Liver (tissue), 9 donors: ENCODE results near the gene CCDC138. TPM values are rescaled to one million over a fixed set of nuclear protein-coding genes. Genes with fewer than 3 reads are reported as not detected.

Source experiments
- DNase-seq: peaks from one replicate; pipeline ENCODE4 v3.0.0-alpha.2; 2017; ENCODE audit warnings: low spot score
- H3K27ac ChIP-seq, 2 donors: one replicate each; pipeline ENCODE4 v1.7.0; 2013; ENCODE audit warnings: inconsistent platforms in 2 of 2, low read length in 2 of 2, control low read depth in 1 of 2, low read depth in 1 of 2, mild to moderate bottlenecking in 1 of 2
- H3K27me3 ChIP-seq, 4 donors: one replicate each; pipeline versions ENCODE4 v1.6.1 to v1.7.0; 2013; ENCODE audit warnings: low read length in 3 of 4, inconsistent platforms in 1 of 4, mild to moderate bottlenecking in 1 of 4, moderate library complexity in 1 of 4; ENCODE audit not compliant: control insufficient read depth in 4 of 4, insufficient read depth in 4 of 4
- H3K36me3 ChIP-seq, 4 donors: one replicate each; pipeline versions ENCODE4 v1.6.1 to v1.7.0; 2013; ENCODE audit warnings: low read length in 3 of 4, mild to moderate bottlenecking in 3 of 4, low read depth in 1 of 4, moderate library complexity in 1 of 4; ENCODE audit not compliant: control insufficient read depth in 4 of 4, insufficient read depth in 3 of 4
- H3K4me1 ChIP-seq, 4 donors: one replicate each; pipeline versions ENCODE4 v1.6.1 to v1.7.0; 2013; ENCODE audit warnings: low read length in 3 of 4, mild to moderate bottlenecking in 3 of 4, moderate library complexity in 1 of 4; ENCODE audit not compliant: control insufficient read depth in 4 of 4, insufficient read depth in 4 of 4
- H3K4me3 ChIP-seq, 3 donors: one replicate each; pipeline versions ENCODE4 v1.6.1 to v1.7.0; 2013; ENCODE audit warnings: low read length in 3 of 3, control low read depth in 1 of 3, low read depth in 1 of 3, mild to moderate bottlenecking in 1 of 3
- H3K9ac ChIP-seq, 2 donors: one replicate each; pipeline ENCODE4 v1.7.0; 2013; ENCODE audit warnings: low read length in 2 of 2, mild to moderate bottlenecking in 2 of 2, moderate library complexity in 2 of 2, control low read depth in 1 of 2, low read depth in 1 of 2
- H3K9me3 ChIP-seq, 4 donors: one replicate each; pipeline versions ENCODE4 v1.6.1 to v1.7.0; 2013; ENCODE audit warnings: low read length in 3 of 4; ENCODE audit not compliant: control insufficient read depth in 4 of 4
- CTCF ChIP-seq: fragments of 150-350 bp; IDR thresholded peaks from 2 replicates; pipeline ENCODE4 v1.5.1; 2017; ENCODE audit warnings: improper control_type of control experiment, low read depth, low read length; ENCODE audit not compliant: missing input control
- EGR1 ChIP-seq, 2 donors: IDR thresholded peaks; 2 replicates each; pipeline ENCODE4 v1.6.1; 2016 to 2018; ENCODE audit warnings: antibody characterized with exemption in 2 of 2, low read depth in 2 of 2
- FOXA2 ChIP-seq: IDR thresholded peaks from 2 replicates; pipeline ENCODE4 v1.6.1; 2016; ENCODE audit warnings: antibody characterized with exemption
- HNF4A ChIP-seq, 2 donors: conservative IDR thresholded peaks; 2 replicates each; pipeline ENCODE4 v1.6.1; 2016; ENCODE audit warnings: antibody characterized with exemption in 2 of 2, mild to moderate bottlenecking in 2 of 2
- HNF4G ChIP-seq: IDR thresholded peaks from 2 replicates; pipeline ENCODE4 v1.6.1; 2016; ENCODE audit warnings: antibody characterized with exemption
- JUND ChIP-seq, 2 donors: IDR thresholded peaks; 2 replicates each; pipeline ENCODE4 v1.6.1; 2016; ENCODE audit warnings: antibody characterized with exemption in 2 of 2
- MAX ChIP-seq: IDR thresholded peaks from 2 replicates; pipeline ENCODE4 v1.6.1; 2016; ENCODE audit warnings: antibody characterized with exemption
- NR2F2 ChIP-seq: IDR thresholded peaks from 2 replicates; pipeline ENCODE4 v1.6.1; 2016; ENCODE audit warnings: antibody characterized with exemption
- RAD21 ChIP-seq, 2 donors: IDR thresholded peaks; 2 replicates each; pipeline ENCODE4 v1.6.1; 2016; ENCODE audit warnings: antibody characterized with exemption in 2 of 2, mild to moderate bottlenecking in 2 of 2
- REST ChIP-seq: IDR thresholded peaks from 2 replicates; pipeline ENCODE4 v1.6.1; 2016; ENCODE audit warnings: antibody characterized with exemption, mild to moderate bottlenecking
- RXRA ChIP-seq, 2 donors: IDR thresholded peaks; 2 replicates each; pipeline ENCODE4 v1.6.1; 2017 to 2018; ENCODE audit warnings: antibody characterized with exemption in 2 of 2, mild to moderate bottlenecking in 1 of 2
- SP1 ChIP-seq: IDR thresholded peaks from 2 replicates; pipeline ENCODE4 v1.6.1; 2018; ENCODE audit warnings: antibody characterized with exemption, mild to moderate bottlenecking
- TAF1 ChIP-seq: conservative IDR thresholded peaks from 2 replicates; pipeline ENCODE4 v1.6.1; 2016; ENCODE audit warnings: antibody characterized with exemption, mild to moderate bottlenecking
- YY1 ChIP-seq: IDR thresholded peaks from 2 replicates; pipeline ENCODE4 v1.6.1; 2016; ENCODE audit warnings: antibody characterized with exemption, mild to moderate bottlenecking
- ZBTB33 ChIP-seq: IDR thresholded peaks from 2 replicates; pipeline ENCODE4 v1.6.1; 2016; ENCODE audit warnings: antibody characterized with exemption
- WGBS: extraction: QIAGEN DNeasy Blood & Tissue Kit; methylation state at CpG from one replicate; pipeline ENCODE4 v1.1.7; 2013; 5-methylcytosine and 5-hydroxymethylcytosine counted together
- polyA plus RNA-seq, 2 donors: library from polyadenylated mRNA; stranded (reverse) in 1 of 2; unstranded in 1 of 2; fragments of 200-250 nt in 1 of 2; fragments of >200 nt in 1 of 2; fragmentation: Nextera tagmentation in 1 of 2; extraction: Ambion mirVana in 1 of 2; gene quantifications; one replicate each; pipeline versions ENCODE4 v1.2.1 to v1.2.3, GENCODE V29; 2013 to 2015
- total RNA-seq, 2 donors: library from RNA; depleted of rRNA; stranded (reverse); fragments of >200 nt; gene quantifications; one replicate each; pipeline ENCODE4 v1.2.3, GENCODE V29; 2014
- donor health status: healthy.
- donor health status: healthy.
- donor health status: healthy.
- donor health status: healthy.
- donor health status: healthy.

CCDC138 gene
- total and polyA plus RNA-seq, 4 donors = 0.76 to 5.0 (median 2.7) TPM

GRCh38 chr2:108803045-108803736, 16.6 kb downstream of the CCDC138 start:
- H3K36me3 ChIP-seq = peaks cover 0 to 5% (median 0%) of the 10 kb centered on the region in 4 donors

More at GRCh38 chr2:108803045-108803736, 16.6 kb downstream of the CCDC138 start:
- WGBS = 71% methylated on average over 7 of the region's 7 CpGs
- peaks cover 0 to 15% (median 12%) of the 10 kb centered on the region in 4 donors for H3K4me1 ChIP-seq
- H3K4me3 ChIP-seq = no peak overlapping the region
- DNase-seq = no peak
- no peaks in the 10 kb centered on the region for H3K9me3 ChIP-seq
- H3K27me3 ChIP-seq = no peaks in the 10 kb centered on the region
- H3K9ac ChIP-seq = no peak overlapping the region
- TF ChIP-seq TAF1 (no peak), HNF4A (conservative IDR thresholded peaks at IDR 0.05) (no peak), JUND (IDR thresholded peaks at IDR 0.05) (no peak), RXRA (IDR thresholded peaks at IDR 0.05) (no peak), ZBTB33 (no peak), REST (no peak), EGR1 (IDR thresholded peaks at IDR 0.05; ENCODE audit: low read depth in 2 of 2) (no peak), HNF4G (no peak), YY1 (no peak), SP1 (no peak), FOXA2 (no peak), NR2F2 (no peak), RAD21 (IDR thresholded peaks at IDR 0.05) (no peak), CTCF (no peak), MAX (no peak)
- no peak overlapping the region for H3K27ac ChIP-seq
